Prostate gland (tissue), 2 donors: ENCODE measurements around the gene MINAR1. TPM values are rescaled to one million over a fixed set of nuclear protein-coding genes. Genes with fewer than 3 reads are reported as not detected.

Source experiments
- DNase-seq: peaks from one replicate; pipeline ENCODE4 v3.0.0-alpha.2; 2019; ENCODE audit warnings: low spot score
- H3K27ac ChIP-seq, 2 donors: fragments of 200-600 bp; sonication (generic); 2 replicates each; pipeline ENCODE4 v1.5.1; 2017 to 2019
- H3K27me3 ChIP-seq: fragments of 200-600 bp; sonication (generic); replicated peaks from 2 replicates; pipeline ENCODE4 v1.5.1; 2019; ENCODE audit not compliant: insufficient read depth
- H3K36me3 ChIP-seq, 2 donors: fragments of 200-600 bp; sonication (generic); 1 replicate in 1 of 2; 2 replicates in 1 of 2; pipeline versions ENCODE4 v1.5.1 to v1.8.1; 2017 to 2019
- H3K4me1 ChIP-seq: fragments of 200-600 bp; sonication (generic); replicated peaks from 2 replicates; pipeline ENCODE4 v1.5.1; 2019
- H3K4me3 ChIP-seq, 2 donors: fragments of 200-600 bp; sonication (generic); 2 replicates each; pipeline ENCODE4 v1.5.1; 2017 to 2019
- H3K9me3 ChIP-seq: fragments of 200-600 bp; sonication (generic); 2 replicates; pipeline ENCODE4 v1.5.1; 2017
- POLR2A ChIP-seq: fragments of 450-650 bp; IDR thresholded peaks from one replicate; pipeline ENCODE4 v1.6.1; 2016; ENCODE audit warnings: antibody characterized with exemption, mild to moderate bottlenecking
- POLR2AphosphoS5 ChIP-seq: sonication (generic); formaldehyde crosslinking; IDR thresholded peaks from one replicate; pipeline ENCODE4 v1.6.1; 2017; ENCODE audit warnings: antibody characterized with exemption
- WGBS: methylation state at CpG from one replicate; pipeline ENCODE4 v1.1.5; 2018; 5-methylcytosine and 5-hydroxymethylcytosine counted together
- intact Hi-C: fragments of 100-400 bp; cut with DNase I; formaldehyde crosslinking; loops from one replicate; pipeline ENCODE4 v1.14.2; 2022
- total RNA-seq, 2 donors: library from RNA; depleted of rRNA; stranded (reverse); fragments of >200 nt; gene quantifications; one replicate each; pipeline ENCODE4 v1.1.0, GENCODE V29; 2016
- TF ChIP-seq, protein P1 (sequence below), 4 experiments: fragments of 200-600 bp in 2 of 4; fragments of 450-650 bp in 2 of 4; sonication (generic) in 2 of 4; IDR thresholded peaks; 1 replicate in 3 of 4; 2 replicates in 1 of 4; pipeline ENCODE4 v1.5.1; 2016 to 2019; ENCODE audit warnings: antibody characterized with exemption in 4 of 4, mild to moderate bottlenecking in 2 of 4, moderate library complexity in 2 of 4

Gene MINAR1
- total RNA-seq, 2 donors from 2014 or later: 0.32 to 0.57 TPM

DNA sequence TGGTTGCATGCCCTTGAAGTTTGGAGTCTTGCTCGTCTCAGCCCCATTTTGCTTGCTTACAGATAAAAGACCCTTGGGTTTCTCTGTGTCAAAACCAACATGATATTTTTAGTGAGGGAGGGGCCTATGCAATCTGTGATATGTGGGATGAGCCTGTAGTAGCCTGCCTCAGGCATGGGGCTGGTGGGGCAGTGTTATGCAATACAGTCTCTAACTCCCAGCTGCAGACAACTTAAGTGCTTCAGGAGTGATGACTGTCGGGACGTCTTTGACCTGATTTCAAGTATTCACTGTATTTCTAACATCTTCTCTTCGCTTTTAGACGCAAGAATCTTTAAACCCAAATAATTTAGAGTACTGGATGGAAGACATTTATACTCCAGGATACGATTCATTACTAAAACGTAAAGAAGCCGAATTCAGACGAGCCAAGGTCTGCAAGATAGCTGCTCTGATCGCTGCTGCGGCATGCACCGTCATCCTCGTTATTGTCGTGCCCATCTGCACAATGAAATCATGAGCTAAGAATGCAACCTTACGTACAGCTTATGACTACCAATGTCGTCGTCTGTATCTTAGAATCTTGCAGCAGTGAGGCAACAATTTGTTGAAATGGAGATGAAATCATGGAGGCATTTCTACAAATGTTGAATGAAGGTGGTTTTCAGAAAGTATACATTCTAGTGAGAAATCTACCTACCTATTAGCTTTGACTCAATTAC lies 35.9 kb downstream of the MINAR1 start:
- intact Hi-C loops: no loop called here
- Histone ChIP-seq H3K27me3 (no peaks in the 10 kb centered on the region), H3K4me3 (no peak overlapping the region), H3K4me1 (no peaks in the 10 kb centered on the region), H3K27ac (no peak overlapping the region), H3K9me3 (no peaks in the 10 kb centered on the region), H3K36me3 (no peaks in the 10 kb centered on the region)
- no peak for DNase-seq
- WGBS: 91% methylated on average over 17 of the region's 17 CpGs
- TF ChIP-seq POLR2AphosphoS5 (no peak), POLR2A (no peak)
- TF ChIP-seq, protein P1, sequence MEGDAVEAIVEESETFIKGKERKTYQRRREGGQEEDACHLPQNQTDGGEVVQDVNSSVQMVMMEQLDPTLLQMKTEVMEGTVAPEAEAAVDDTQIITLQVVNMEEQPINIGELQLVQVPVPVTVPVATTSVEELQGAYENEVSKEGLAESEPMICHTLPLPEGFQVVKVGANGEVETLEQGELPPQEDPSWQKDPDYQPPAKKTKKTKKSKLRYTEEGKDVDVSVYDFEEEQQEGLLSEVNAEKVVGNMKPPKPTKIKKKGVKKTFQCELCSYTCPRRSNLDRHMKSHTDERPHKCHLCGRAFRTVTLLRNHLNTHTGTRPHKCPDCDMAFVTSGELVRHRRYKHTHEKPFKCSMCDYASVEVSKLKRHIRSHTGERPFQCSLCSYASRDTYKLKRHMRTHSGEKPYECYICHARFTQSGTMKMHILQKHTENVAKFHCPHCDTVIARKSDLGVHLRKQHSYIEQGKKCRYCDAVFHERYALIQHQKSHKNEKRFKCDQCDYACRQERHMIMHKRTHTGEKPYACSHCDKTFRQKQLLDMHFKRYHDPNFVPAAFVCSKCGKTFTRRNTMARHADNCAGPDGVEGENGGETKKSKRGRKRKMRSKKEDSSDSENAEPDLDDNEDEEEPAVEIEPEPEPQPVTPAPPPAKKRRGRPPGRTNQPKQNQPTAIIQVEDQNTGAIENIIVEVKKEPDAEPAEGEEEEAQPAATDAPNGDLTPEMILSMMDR (IDR thresholded peaks at IDR 0.05): no peak

DNA sequence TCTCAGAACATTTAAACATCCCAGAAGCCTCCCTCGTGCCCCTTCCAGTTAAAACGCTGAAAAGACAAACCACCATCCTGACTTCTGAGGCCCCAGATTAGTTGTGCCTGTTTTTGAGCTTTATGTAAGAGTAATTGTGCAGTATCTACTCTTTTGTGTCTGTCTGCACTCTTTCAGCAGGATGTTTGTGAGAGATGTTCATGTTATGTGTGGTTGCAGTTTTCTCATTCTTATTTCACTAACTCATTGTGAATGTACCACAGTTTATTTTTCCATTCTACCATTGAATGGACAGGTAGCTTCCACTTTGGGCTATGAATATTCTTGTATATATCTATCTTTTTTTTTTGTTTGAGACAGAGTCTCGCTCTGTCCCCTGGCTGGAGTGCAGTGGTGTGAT lies 40.3 kb downstream of the MINAR1 start:
- DNase-seq: no peak
- Histone ChIP-seq H3K9me3 (no peaks in the 10 kb centered on the region), H3K27me3 (no peaks in the 10 kb centered on the region), H3K4me3 (no peak overlapping the region), H3K4me1 (no peaks in the 10 kb centered on the region), H3K27ac (no peak overlapping the region), H3K36me3 (no peaks in the 10 kb centered on the region)
- intact Hi-C loops: no loop called here
- WGBS: 78% methylated on average over 3 of the region's 3 CpGs
- no peak for TF ChIP-seq POLR2A
- TF ChIP-seq POLR2AphosphoS5: no peak
- TF ChIP-seq, protein P1 (IDR thresholded peaks at IDR 0.05): no peak

DNA sequence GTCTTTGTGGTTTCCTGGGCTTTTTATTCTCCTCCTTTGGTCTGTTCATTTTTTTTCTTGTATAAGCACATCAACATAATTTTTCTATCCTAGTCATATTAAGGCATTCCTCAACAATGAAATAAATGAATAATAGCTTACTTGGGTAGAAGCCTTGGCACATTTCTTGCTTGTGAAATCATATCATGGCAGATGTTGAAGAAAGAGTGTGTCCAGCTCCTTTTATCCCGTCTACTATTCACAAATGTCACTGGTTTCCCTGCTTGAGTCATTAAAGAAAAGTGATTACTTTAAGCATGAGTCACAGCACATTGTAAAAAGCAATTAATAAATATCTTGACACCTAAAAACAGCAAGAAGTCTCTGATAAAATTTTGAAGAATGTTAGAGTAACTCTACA lies 42.1 kb downstream of the MINAR1 start:
- intact Hi-C loops: no loop called here
- DNase-seq: no peak
- H3K27ac ChIP-seq: no peak overlapping the region
- no peaks in the 10 kb centered on the region for H3K36me3 ChIP-seq
- H3K27me3 ChIP-seq: no peaks in the 10 kb centered on the region
- no peak for TF ChIP-seq POLR2A
- no peak for TF ChIP-seq POLR2AphosphoS5
- TF ChIP-seq, protein P1 (IDR thresholded peaks at IDR 0.05): no peak
- H3K4me1 ChIP-seq: no peaks in the 10 kb centered on the region
- no peak overlapping the region for H3K4me3 ChIP-seq
- WGBS: 54% methylated on average over 1 of the region's 1 CpG
- H3K9me3 ChIP-seq: no peaks in the 10 kb centered on the region

DNA sequence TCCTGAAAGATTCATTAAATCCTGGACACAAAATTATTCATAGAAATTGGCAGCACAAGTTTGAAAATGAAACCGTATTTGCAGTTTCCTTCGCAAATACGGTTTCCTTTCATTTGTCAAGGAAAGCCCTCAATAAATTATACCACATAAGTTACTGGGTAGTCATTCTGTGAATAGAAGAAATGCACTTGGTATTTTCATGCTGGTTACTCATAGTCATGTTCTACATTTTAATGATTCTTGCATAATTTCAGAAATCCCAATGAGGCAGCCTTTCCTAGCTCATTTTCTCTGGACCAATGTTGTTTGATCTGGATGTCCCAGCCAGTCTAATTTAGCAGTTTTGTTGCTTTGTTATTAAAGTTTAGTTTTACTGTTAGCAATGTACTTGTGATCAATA lies 43.2 kb downstream of the MINAR1 start:
- H3K9me3 ChIP-seq: no peaks in the 10 kb centered on the region
- TF ChIP-seq, protein P1 (IDR thresholded peaks at IDR 0.05): no peak
- no peak for TF ChIP-seq POLR2A
- no peak for TF ChIP-seq POLR2AphosphoS5
- H3K4me1 ChIP-seq: no peaks in the 10 kb centered on the region
- intact Hi-C loops: no loop called here
- H3K27me3 ChIP-seq: no peaks in the 10 kb centered on the region
- no peak overlapping the region for H3K27ac ChIP-seq
- H3K4me3 ChIP-seq: no peak overlapping the region
- 53% methylated on average over 3 of the region's 3 CpGs for WGBS
- no peaks in the 10 kb centered on the region for H3K36me3 ChIP-seq
- no peak for DNase-seq

DNA sequence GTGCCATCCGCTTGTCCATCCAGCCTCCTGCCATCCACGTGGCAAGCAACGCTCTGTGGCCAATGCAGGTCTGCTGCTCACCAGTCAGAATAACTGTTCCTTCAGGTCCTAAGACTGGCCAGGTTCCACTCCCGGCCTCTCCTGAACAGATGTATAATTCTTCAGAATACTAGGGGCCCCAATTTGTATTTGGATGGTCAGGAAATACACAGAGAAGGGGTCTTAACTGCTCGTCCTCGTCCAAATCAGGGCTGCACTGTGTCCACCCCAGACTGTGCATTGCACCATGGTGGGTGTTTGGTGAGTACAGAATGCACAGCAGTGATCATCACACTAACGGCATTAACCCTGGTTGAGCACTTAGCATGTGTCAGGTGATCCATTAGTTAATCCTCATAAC lies 46.0 kb downstream of the MINAR1 start:
- H3K36me3 ChIP-seq: no peaks in the 10 kb centered on the region
- intact Hi-C loops: no loop called here
- no peak overlapping the region for H3K4me3 ChIP-seq
- DNase-seq: no peak
- TF ChIP-seq, protein P1 (IDR thresholded peaks at IDR 0.05): no peak
- no peak for TF ChIP-seq POLR2AphosphoS5
- TF ChIP-seq POLR2A: no peak
- H3K27ac ChIP-seq: no peak overlapping the region
- H3K9me3 ChIP-seq: no peaks in the 10 kb centered on the region
- WGBS: 96% methylated on average over 7 of the region's 7 CpGs
- H3K27me3 ChIP-seq: no peaks in the 10 kb centered on the region
- no peaks in the 10 kb centered on the region for H3K4me1 ChIP-seq
